VCaP (cell line): ENCODE results near the gene BRDT.

Source experiments
- H3K27ac ChIP-seq: fragments of 450-650 bp; 2 replicates; pipeline ENCODE4 v1.5.1; 2017
- TF ChIP-seq, protein P1 (sequence below): fragments of 450-650 bp; conservative IDR thresholded peaks from 2 replicates; pipeline ENCODE4 v1.5.1; 2017; ENCODE audit warnings: mild to moderate bottlenecking, moderate library complexity

The BRDT gene

DNA sequence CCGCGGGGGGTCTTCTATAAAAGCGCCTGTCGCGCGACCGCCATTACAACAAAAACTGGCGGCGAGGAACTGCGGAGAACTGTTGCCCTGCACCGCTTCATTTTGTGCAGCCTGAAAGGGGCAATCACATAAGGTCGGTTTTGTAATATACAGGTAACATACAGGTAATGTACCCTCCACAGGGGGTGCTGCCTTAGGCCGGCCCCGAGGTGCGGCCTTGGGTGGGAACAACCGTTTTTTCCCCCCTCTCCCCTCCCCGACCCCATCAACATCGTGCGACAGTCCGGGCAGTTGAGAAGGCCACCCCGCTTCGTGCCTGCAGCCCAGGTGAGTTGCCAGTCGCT is at the start of gene BRDT:
Gene BRDT, plus strand, starts transcription at position 46 of the 344 bp plus-strand sequence. CDS start 13,354 bp downstream, outside the sequence.
- H3K27ac ChIP-seq: no peak within 1 kb of the TSS
- TF ChIP-seq, protein P1, sequence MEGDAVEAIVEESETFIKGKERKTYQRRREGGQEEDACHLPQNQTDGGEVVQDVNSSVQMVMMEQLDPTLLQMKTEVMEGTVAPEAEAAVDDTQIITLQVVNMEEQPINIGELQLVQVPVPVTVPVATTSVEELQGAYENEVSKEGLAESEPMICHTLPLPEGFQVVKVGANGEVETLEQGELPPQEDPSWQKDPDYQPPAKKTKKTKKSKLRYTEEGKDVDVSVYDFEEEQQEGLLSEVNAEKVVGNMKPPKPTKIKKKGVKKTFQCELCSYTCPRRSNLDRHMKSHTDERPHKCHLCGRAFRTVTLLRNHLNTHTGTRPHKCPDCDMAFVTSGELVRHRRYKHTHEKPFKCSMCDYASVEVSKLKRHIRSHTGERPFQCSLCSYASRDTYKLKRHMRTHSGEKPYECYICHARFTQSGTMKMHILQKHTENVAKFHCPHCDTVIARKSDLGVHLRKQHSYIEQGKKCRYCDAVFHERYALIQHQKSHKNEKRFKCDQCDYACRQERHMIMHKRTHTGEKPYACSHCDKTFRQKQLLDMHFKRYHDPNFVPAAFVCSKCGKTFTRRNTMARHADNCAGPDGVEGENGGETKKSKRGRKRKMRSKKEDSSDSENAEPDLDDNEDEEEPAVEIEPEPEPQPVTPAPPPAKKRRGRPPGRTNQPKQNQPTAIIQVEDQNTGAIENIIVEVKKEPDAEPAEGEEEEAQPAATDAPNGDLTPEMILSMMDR: no peak

DNA sequence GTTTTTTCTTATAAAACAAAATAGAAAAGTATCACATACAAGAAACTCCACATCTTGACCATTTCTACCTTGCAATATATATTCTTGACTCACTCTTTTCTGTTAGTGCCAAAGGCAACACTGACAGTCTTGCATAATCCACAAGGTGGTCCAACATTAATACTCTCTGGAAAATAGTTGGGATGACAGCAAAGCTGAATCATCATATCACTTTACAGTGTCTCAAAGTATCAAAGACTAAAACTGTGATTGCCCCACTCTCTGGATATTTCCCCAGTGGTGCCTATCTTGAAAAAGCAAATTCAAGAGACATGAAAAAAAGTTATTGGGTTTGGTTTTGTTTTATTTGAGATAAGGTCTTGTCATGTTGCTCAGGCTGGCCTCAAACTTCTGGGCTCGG is 48.6 kb upstream of the BRDT start:
- H3K27ac ChIP-seq: no peak overlapping the region
- TF ChIP-seq, protein P1: no peak

DNA sequence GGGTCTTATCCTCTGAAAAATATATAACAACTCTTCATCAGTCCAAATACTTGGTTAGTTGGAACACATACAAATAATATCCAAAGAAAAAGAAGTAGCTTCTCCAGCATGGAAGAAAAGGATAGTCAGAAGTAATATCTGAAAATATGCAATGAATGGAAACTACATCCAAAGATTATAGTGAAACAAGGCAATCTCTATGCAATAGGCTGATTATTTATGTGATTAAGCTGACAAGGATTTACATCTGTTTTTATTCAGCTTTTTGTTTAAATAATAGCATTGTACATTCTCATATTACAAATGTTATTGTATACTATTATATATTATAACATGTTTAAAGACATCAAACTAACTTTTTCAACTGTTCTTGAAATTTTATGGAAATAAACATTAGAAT is 48.0 kb upstream of the BRDT start:
- H3K27ac ChIP-seq: no peak overlapping the region
- TF ChIP-seq, protein P1: no peak

DNA sequence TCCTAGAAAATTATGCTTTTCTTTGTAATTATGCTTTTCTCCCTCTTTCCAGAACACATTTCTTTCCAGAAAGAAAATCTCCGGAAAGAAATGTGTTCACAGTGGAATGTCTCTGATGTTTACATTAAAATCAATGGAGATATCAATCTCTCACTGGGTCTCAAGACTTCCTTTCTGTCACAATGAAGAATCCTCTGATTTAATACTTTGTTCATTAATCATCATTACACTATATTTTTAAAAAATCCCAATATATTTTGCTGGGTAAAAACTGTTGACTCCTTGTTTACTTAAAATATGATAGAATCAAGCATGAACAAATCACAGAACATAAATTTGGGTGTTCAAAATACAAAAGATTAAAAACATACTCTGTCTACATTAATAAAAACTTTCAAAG is 36.9 kb upstream of the BRDT start:
- H3K27ac ChIP-seq: no peak overlapping the region
- TF ChIP-seq, protein P1: no peak

DNA sequence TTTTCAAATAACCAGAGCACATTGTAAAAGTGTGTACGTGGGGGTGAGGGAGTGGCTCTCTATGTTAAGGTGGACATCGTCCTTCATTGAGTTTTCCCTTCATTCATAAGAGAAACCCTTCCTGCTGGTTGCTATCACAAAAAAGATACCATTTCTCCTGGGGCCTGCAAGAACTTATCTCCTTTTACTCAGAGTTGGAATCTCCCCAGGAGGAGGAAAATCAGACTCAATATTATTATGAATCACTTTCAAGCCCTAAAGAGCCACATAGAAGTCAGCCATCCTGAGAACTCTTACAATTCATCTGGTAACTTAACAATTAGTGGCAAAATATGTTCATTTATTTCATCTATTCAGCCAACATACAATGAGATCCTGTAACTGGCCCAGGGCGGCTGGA is 36.2 kb upstream of the BRDT start:
- no peak overlapping the region for H3K27ac ChIP-seq
- TF ChIP-seq, protein P1: no peak

DNA sequence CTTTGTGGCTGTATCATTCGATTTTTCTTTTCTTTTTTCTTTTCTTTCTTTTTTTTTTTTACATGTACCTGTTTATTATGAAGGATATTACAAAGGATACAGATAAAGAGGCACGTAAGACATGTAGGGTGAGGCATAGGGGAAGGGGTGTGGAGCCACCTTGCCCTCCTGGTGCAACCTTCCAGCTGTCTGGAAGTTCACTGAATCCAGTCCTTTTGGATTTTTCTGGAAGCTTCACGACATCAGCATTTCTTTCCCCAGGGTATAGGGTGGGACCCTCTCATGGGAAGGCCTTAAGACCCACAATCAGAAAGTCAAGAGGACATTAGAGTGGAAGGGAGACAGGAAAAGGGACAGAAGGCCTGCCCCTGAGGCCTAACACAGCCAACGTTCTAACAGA is 33.2 kb upstream of the BRDT start:
- no peak overlapping the region for H3K27ac ChIP-seq
- TF ChIP-seq, protein P1: no peak

DNA sequence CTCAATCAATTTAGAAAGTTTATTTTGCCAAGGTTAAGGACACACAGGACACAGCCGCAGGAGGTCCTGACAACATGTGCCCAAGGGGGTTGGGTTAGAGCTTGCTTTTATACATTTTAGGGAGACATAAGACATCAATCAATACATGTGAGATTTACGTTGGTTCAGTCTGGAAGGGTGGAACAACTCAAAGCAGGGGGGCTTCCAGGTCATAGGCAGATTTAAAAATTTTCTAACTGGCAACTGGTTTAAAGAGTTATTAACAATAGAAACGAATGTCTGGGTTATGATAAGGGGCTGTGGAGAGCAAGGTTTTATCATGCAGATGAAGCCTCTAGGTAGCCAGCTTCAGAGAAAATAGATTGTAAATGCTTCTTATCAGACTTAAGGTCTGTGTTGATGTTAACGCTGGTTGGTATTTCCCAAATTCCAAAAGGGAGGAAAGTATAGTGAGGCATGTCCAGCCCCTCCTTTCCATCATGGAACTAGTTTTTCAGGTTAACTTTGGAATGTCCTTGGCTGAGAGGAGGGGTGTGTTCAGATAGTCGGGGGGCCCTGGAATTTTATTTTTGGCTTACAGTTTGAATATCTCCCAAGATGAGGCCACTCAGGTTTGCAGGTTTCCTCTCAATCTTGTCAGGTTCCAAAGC is 32.3 kb upstream of the BRDT start:
- TF ChIP-seq, protein P1: no peak
- H3K27ac ChIP-seq: no peak overlapping the region

DNA sequence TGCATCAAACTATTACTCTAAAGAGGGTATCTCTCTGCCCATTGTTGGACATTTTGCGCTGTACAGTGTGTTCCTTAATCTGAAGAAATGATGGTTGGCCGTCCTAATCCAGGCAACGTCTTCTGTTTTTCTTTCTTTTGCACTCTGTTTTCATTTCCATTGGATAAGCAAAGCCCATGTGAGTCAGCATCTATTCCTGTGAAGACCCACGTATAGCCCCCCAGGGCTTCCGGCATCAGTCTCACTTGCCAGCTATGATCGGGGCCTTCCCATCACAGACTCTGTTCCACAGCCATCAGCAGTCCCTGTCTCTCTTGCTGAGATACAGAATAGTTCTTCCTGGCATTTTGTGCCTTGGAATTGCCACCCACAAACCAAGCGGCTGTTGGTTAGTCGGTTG is 29.2 kb upstream of the BRDT start:
- no peak overlapping the region for H3K27ac ChIP-seq
- TF ChIP-seq, protein P1: no peak
